HepG2 (cell line): ENCODE results near the gene TEKT1. TPM values are rescaled to one million over a fixed set of nuclear protein-coding genes. Genes with fewer than 3 reads are reported as not detected.
A peak's percentile ranks its signal among the peaks of the same experiment; 100 is the strongest.

ENCODE experiments used
- ATAC-seq: fragments of 200-7000 bp; cut with Tn5 transposase; 3 replicates; pipeline ENCODE4 v1.9.1; 2020; ENCODE audit warnings: mild to moderate bottlenecking, moderate library complexity
- BruUV-seq: library from RNA; stranded (reverse); fragments of 400-500 nt; replicated peaks from 2 replicates; lab custom pipeline; 2021; lab: Mats Ljungman, UMichigan
- CTCF ChIA-PET: fragments of 300-600 bp; formaldehyde crosslinking; extraction: SDS; loops from one replicate; lab custom pipeline; 2021; ENCODE audit warnings: low total read pairs, inconsistent platforms, low intra/inter-chr PET ratio; lab: Yijun Ruan, JAX
- POLR2A ChIA-PET: fragments of 350-600 bp; sonication (Branson Sonifier 250); formaldehyde crosslinking; loops from one replicate; lab custom pipeline; 2020; ENCODE audit warnings: antibody characterized with exemption, inconsistent platforms; lab: Yijun Ruan, JAX
- DNase-seq: peaks from one replicate; pipeline ENCODE4 v3.0.0-alpha.2; 2015; ENCODE audit warnings: low spot score
- FAIRE-seq: peaks from 3 replicates; lab custom pipeline; 2011; peaks lifted over from hg19 to GRCh38; lab: Jason Lieb, UNC
- H2AFZ ChIP-seq: one replicate; pipeline ENCODE4 v1.6.1; 2011; ENCODE audit warnings: low read length, inconsistent platforms
- H3K27ac ChIP-seq: fragments of 300-600 bp; 3 replicates; pipeline ENCODE4 v1.8.0; 2011; ENCODE audit warnings: mixed run types, mild to moderate bottlenecking, mixed read lengths, low read length, inconsistent platforms; ENCODE audit not compliant: insufficient read depth; ENCODE audit errors: extremely low read length
- H3K27me3 ChIP-seq, 2 experiments: fragments of 200-600 bp in 1 of 2; 2 replicates in 1 of 2; 3 replicates in 1 of 2; pipeline versions ENCODE4 v1.6.0 to v1.8.0; 2011; ENCODE audit warnings: low read length in 2 of 2, mild to moderate bottlenecking in 2 of 2, moderate library complexity in 2 of 2, inconsistent platforms in 1 of 2; ENCODE audit not compliant: insufficient read depth in 2 of 2, control insufficient read depth in 1 of 2
- H3K36me3 ChIP-seq, 2 experiments: fragments of 200-600 bp in 1 of 2; replicated peaks in 1 of 2; 2 replicates in 1 of 2; 3 replicates in 1 of 2; pipeline versions ENCODE4 v1.5.1 to v1.8.0; 2011; ENCODE audit warnings: low read length in 2 of 2, inconsistent platforms in 1 of 2; ENCODE audit not compliant: insufficient read depth in 2 of 2, control insufficient read depth in 1 of 2
- H3K4me1 ChIP-seq: 2 replicates; pipeline ENCODE4 v1.5.1; 2012; ENCODE audit warnings: low read length, inconsistent platforms; ENCODE audit not compliant: insufficient read depth
- H3K4me2 ChIP-seq: 2 replicates; pipeline ENCODE4 v1.6.0; 2011; ENCODE audit warnings: low read depth, low read length, inconsistent platforms
- H3K4me3 ChIP-seq, 3 experiments: fragments of 200-600 bp in 1 of 3; sonication (generic), shearing (Covaris generic) in 1 of 3; replicated peaks in 1 of 3; 2 replicates each; pipeline ENCODE4 v1.5.1; 2011 to 2016; ENCODE audit warnings: low read length in 3 of 3, inconsistent platforms in 2 of 3, low read depth in 2 of 3, mild to moderate bottlenecking in 2 of 3, control low read depth in 1 of 3, mixed read lengths in 1 of 3; ENCODE audit not compliant: insufficient read depth in 1 of 3
- H3K79me2 ChIP-seq: one replicate; pipeline ENCODE4 v1.6.1; 2011; ENCODE audit warnings: low read length, inconsistent platforms; ENCODE audit not compliant: insufficient read depth
- H3K9ac ChIP-seq: 2 replicates; pipeline ENCODE4 v1.6.0; 2011; ENCODE audit warnings: mild to moderate bottlenecking, low read depth, low read length, inconsistent platforms; ENCODE audit not compliant: insufficient read depth
- H3K9me3 ChIP-seq: 2 replicates; pipeline ENCODE4 v1.5.1; 2012; ENCODE audit warnings: mild to moderate bottlenecking, low read length
- H4K20me1 ChIP-seq: 2 replicates; pipeline ENCODE4 v1.6.0; 2011; ENCODE audit warnings: inconsistent platforms, mild to moderate bottlenecking, low read length, moderate library complexity; ENCODE audit not compliant: insufficient read depth
- ATF7 ChIP-seq, 2 experiments: fragments of 450-650 bp in 1 of 2; sonication (generic) in 1 of 2; formaldehyde crosslinking in 1 of 2; IDR thresholded peaks; 2 replicates each; pipeline versions ENCODE4 v1.4.0 to v1.6.1; 2016 to 2020; ENCODE audit warnings: antibody characterized with exemption in 1 of 2, mild to moderate bottlenecking in 1 of 2, missing genetic modification reagents in 1 of 2
- ELF1 ChIP-seq: sonication (generic); formaldehyde crosslinking; IDR thresholded peaks from 2 replicates; pipeline ENCODE4 v1.4.0; 2020; ENCODE audit warnings: missing genetic modification reagents
- FLYWCH1 ChIP-seq: sonication (generic); formaldehyde crosslinking; IDR thresholded peaks from 2 replicates; pipeline ENCODE4 v1.8.1; 2023; ENCODE audit warnings: mild to moderate bottlenecking, missing genetic modification reagents
- KLF6 ChIP-seq: IDR thresholded peaks from 2 replicates; pipeline ENCODE4 v1.8.0; 2016; ENCODE audit warnings: missing biosample characterization, missing genetic modification reagents
- PRMT3 ChIP-seq: sonication (generic); formaldehyde crosslinking; IDR thresholded peaks from 2 replicates; pipeline ENCODE4 v1.8.1; 2022; ENCODE audit warnings: low read depth, mild to moderate bottlenecking, moderate library complexity, missing genetic modification reagents, borderline replicate concordance
- SNAI1 ChIP-seq: sonication (generic); formaldehyde crosslinking; IDR thresholded peaks from 2 replicates; pipeline ENCODE4 v1.5.0; 2020; ENCODE audit warnings: mild to moderate bottlenecking, missing genetic modification reagents, borderline replicate concordance
- ZMYM4 ChIP-seq: sonication (generic); formaldehyde crosslinking; IDR thresholded peaks from 2 replicates; pipeline ENCODE4 v1.8.1; 2023; ENCODE audit warnings: mild to moderate bottlenecking, missing genetic modification reagents
- ZNF513 ChIP-seq: sonication (generic); formaldehyde crosslinking; conservative IDR thresholded peaks from 2 replicates; pipeline ENCODE4 v1.5.0; 2020; ENCODE audit warnings: missing genetic modification reagents
- ZNF687 ChIP-seq: sonication (generic); formaldehyde crosslinking; IDR thresholded peaks from 2 replicates; pipeline ENCODE4 v1.5.1; 2020; ENCODE audit warnings: mild to moderate bottlenecking, missing genetic modification reagents, moderate library complexity
- ZNF703 ChIP-seq: sonication (generic); formaldehyde crosslinking; IDR thresholded peaks from 2 replicates; pipeline ENCODE4 v1.5.1; 2020; ENCODE audit warnings: missing genetic modification reagents, mild to moderate bottlenecking, moderate library complexity, borderline replicate concordance
- ZNF781 ChIP-seq: sonication (generic); formaldehyde crosslinking; IDR thresholded peaks from 2 replicates; pipeline ENCODE4 v1.5.1; 2020; ENCODE audit warnings: borderline replicate concordance, mild to moderate bottlenecking, missing genetic modification reagents; ENCODE audit errors: not compliant biosample characterization
- WGBS: methylation state at CpG from one replicate; pipeline ENCODE4 v1.1.6; 2017; ENCODE audit warnings: low lambda C conversion rate; 5-methylcytosine and 5-hydroxymethylcytosine counted together
- in situ Hi-C: cut with HindIII; loops from 2 replicates; pipeline ENCODE4 v1.10.0; 2017; ENCODE audit warnings: low pct_unique_long_range_greater_than_20kb; ENCODE audit not compliant: extremely low pct_ligation_motif_present
- intact Hi-C: fragments of 100-400 bp; cut with micrococcal nuclease; formaldehyde crosslinking; loops from one replicate; pipeline ENCODE4 v1.10.0; 2022; ENCODE audit not compliant: unreplicated experiment
- polyA plus RNA-seq, 8 experiments: library from polyadenylated mRNA; depleted of rRNA in 3 of 8; stranded (reverse) in 7 of 8; unstranded in 1 of 8; fragments of >200 nt; fragmentation: Illumina TruSeq in 4 of 8; extraction: Trizol in 4 of 8; gene quantifications; 2 replicates each; pipeline versions ENCODE4 v1.2.1 to v1.2.3, GENCODE V29; 2011 to 2016; ENCODE audit warnings: low read depth in 4 of 8, missing spikeins in 1 of 8, mixed read lengths in 1 of 8; ENCODE audit not compliant: insufficient read depth in 1 of 8
- total RNA-seq, 5 experiments: library from RNA; depleted of rRNA; stranded (reverse); fragments of >200 nt; fragmentation: Illumina TruSeq; extraction: Trizol; gene quantifications; 2 replicates each; pipeline ENCODE4 v1.2.3, GENCODE V29; 2016; ENCODE audit warnings: low read depth in 1 of 5

TEKT1 gene
- total and polyA plus RNA-seq, 2 of the 13 experiments (the other 11 are each of a cell fraction or from before 2014, with no cell fraction given): not detected

- TF ChIP-seq ZNF781 (CRISPR knock-in tag) (no peak), ZMYM4 (no peak), ZNF513 (CRISPR knock-in tag) (no peak), FLYWCH1 (CRISPR knock-in tag) (no peak)
Observed at GRCh38 chr17:6753546-6753945, 78.0 kb downstream of the TEKT1 start (continued).

DNA sequence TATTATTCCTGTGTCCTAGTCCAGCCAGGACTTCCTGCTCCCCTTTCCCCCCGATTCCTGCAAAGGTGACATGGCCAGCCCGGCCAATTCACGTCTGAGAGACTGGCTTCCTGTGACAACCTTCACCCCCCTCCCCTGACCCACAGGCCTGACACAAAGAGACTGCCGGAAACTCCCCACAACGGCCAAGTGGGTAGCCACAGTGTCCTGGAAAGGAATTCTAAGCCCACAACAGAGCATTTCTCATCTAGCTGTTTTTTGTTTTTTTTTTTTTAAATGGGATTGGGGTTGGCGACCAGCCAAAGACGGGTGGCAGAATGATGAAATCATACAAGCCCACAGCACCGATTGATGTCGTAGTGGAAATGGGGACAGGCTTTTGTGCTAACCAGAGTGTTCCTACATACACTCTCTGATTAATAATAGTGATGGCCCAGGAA, 78.5 kb downstream of the TEKT1 start:
- Histone ChIP-seq H4K20me1 (no peaks in the 10 kb centered on the region), H3K79me2 (no peaks in the 10 kb centered on the region), H3K9me3 (no peaks in the 10 kb centered on the region), H3K4me1 (peaks cover 48% of the 10 kb centered on the region), H2AFZ (no peak overlapping the region), H3K4me2 (peak overlapping the region; percentile 62; the same call in 1 of the 2 replicates), H3K27ac (peak overlapping the region; percentile 80), H3K9ac (no peak overlapping the region; the same call in 1 of the 2 replicates), H3K27me3 (no peaks in the 10 kb centered on the region), H3K36me3 (no peaks in the 10 kb centered on the region), H3K4me3 (no peak overlapping the region)
- peak; percentile 11 for DNase-seq
- TF ChIP-seq PRMT3 (CRISPR knock-in tag) (no peak), ZNF703 (CRISPR knock-in tag) (no peak), SNAI1 (no peak), ZNF687 (CRISPR knock-in tag) (peak; percentile 53), ELF1 (CRISPR knock-in tag) (no peak), KLF6 (CRISPR knock-in tag) (0 out of 2 replicates have a peak, but pooled peaks have one; percentile 13), ATF7 (IDR thresholded peaks at IDR 0.05) (0 out of 2 replicates have a peak, but pooled peaks have one; percentile 17), ATF7 (CRISPR knock-in tag; IDR thresholded peaks at IDR 0.05) (no peak)
- in situ Hi-C loops: no loop called here
- no peak for FAIRE-seq
- intact Hi-C loops: no loop called here
- ATAC-seq: no peak
- ChIA-PET CTCF (no interaction called here), POLR2A (interaction anchor here (1.0 to 1.4 kb wide), 2 partner anchors 43 to 70 kb away, joined by 3 to 4 read pairs; no protein-coding TSS in a partner anchor)
- BruUV-seq: no TSS peak
- WGBS: 84% methylated on average over 9 of the region's 9 CpGs
